GM12878 (cell line): ENCODE measurements around the gene ENPP1. TPM values are rescaled to one million over a fixed set of nuclear protein-coding genes. Genes with fewer than 3 reads are reported as not detected.

ENCODE experiments used
- ATAC-seq: fragments of 200-7000 bp; cut with Tn5 transposase; 3 replicates; pipeline ENCODE4 v1.9.1; 2020; ENCODE audit warnings: mild to moderate bottlenecking, moderate library complexity
- BruUV-seq: library from RNA; stranded (reverse); fragments of 400-500 nt; replicated peaks from 2 replicates; lab custom pipeline; 2021; lab: Mats Ljungman, UMichigan
- CTCF ChIA-PET: fragments of 300-600 bp; sonication (Branson Sonifier 250); formaldehyde crosslinking; extraction: SDS; loops from one replicate; lab custom pipeline; 2021; ENCODE audit warnings: inconsistent platforms; lab: Yijun Ruan, JAX
- POLR2A ChIA-PET: fragments of 350-600 bp; formaldehyde crosslinking; extraction: SDS; loops from one replicate; lab custom pipeline; 2021; ENCODE audit warnings: inconsistent platforms; lab: Charles Lee
- RAD21 ChIA-PET: fragments of 300-600 bp; sonication (Branson Sonifier 250); formaldehyde crosslinking; loops from one replicate; lab custom pipeline; 2023; ENCODE audit warnings: antibody characterized with exemption; ENCODE audit not compliant: unreplicated experiment; lab: Charles Lee
- SMC1A ChIA-PET: fragments of 300-600 bp; sonication (Branson Sonifier 250); formaldehyde crosslinking; loops from one replicate; lab custom pipeline; 2023; ENCODE audit not compliant: unreplicated experiment, uncharacterized antibody; lab: Charles Lee
- DNase-seq: peaks from one replicate; pipeline ENCODE4 v3.0.0-alpha.2; 2011; ENCODE audit warnings: low read depth, low spot score
- FAIRE-seq: peaks from 3 replicates; lab custom pipeline; 2011; peaks lifted over from hg19 to GRCh38; lab: Jason Lieb, UNC
- H2AFZ ChIP-seq: 2 replicates; pipeline ENCODE4 v1.6.0; 2011; ENCODE audit warnings: low read depth, low read length, control low read depth; ENCODE audit not compliant: control insufficient read depth
- H3K27ac ChIP-seq: 2 replicates; pipeline ENCODE4 v1.5.1; 2011; ENCODE audit warnings: control low read depth; ENCODE audit not compliant: control insufficient read depth, insufficient read depth
- H3K27me3 ChIP-seq, 2 experiments: replicated peaks in 1 of 2; 2 replicates each; pipeline versions ENCODE4 v1.6.0 to v1.6.1; 2011; ENCODE audit warnings: low read length in 1 of 2; ENCODE audit not compliant: control insufficient read depth in 2 of 2, insufficient read depth in 2 of 2
- H3K36me3 ChIP-seq, 2 experiments: 2 replicates each; pipeline ENCODE4 v1.5.1; 2011; ENCODE audit warnings: low read length in 1 of 2; ENCODE audit not compliant: control insufficient read depth in 2 of 2, insufficient read depth in 2 of 2
- H3K4me1 ChIP-seq: 2 replicates; pipeline ENCODE4 v1.6.1; 2011; ENCODE audit warnings: mild to moderate bottlenecking, low read length, moderate library complexity, mixed read lengths; ENCODE audit not compliant: control insufficient read depth, insufficient read depth
- H3K4me2 ChIP-seq: 2 replicates; pipeline ENCODE4 v1.6.0; 2011; ENCODE audit warnings: control low read depth; ENCODE audit not compliant: control insufficient read depth, insufficient read depth
- H3K4me3 ChIP-seq: fragments of 200-600 bp; sonication (generic); 2 replicates; pipeline ENCODE4 v1.5.1; 2016
- H3K79me2 ChIP-seq: 2 replicates; pipeline ENCODE4 v1.6.0; 2011; ENCODE audit warnings: low read length; ENCODE audit not compliant: control insufficient read depth, insufficient read depth
- H3K9ac ChIP-seq: 2 replicates; pipeline ENCODE4 v1.8.0; 2011; ENCODE audit warnings: low read length, control low read depth, mixed read lengths; ENCODE audit not compliant: control insufficient read depth, insufficient read depth
- H3K9me3 ChIP-seq: replicated peaks from 3 replicates; pipeline ENCODE4 v1.5.1; 2011; ENCODE audit warnings: mild to moderate bottlenecking, low read length; ENCODE audit not compliant: control insufficient read depth, insufficient read depth
- H4K20me1 ChIP-seq: 2 replicates; pipeline ENCODE4 v1.6.0; 2011; ENCODE audit not compliant: control insufficient read depth, insufficient read depth
- CEBPB ChIP-seq, 2 experiments: fragments of 150-350 bp in 1 of 2; IDR thresholded peaks; 2 replicates each; pipeline ENCODE4 v1.6.1; 2012 to 2014; ENCODE audit warnings: low read depth in 2 of 2, low read length in 2 of 2, borderline replicate concordance in 1 of 2, inconsistent platforms in 1 of 2
- GABPA ChIP-seq: IDR thresholded peaks from 2 replicates; pipeline ENCODE4 v1.6.1; 2014; ENCODE audit warnings: antibody characterized with exemption, low read depth, mild to moderate bottlenecking, inconsistent platforms
- HCFC1 ChIP-seq: fragments of 150-350 bp; IDR thresholded peaks from 2 replicates; pipeline ENCODE4 v1.6.1; 2014; ENCODE audit warnings: low read length
- IKZF1 ChIP-seq: fragments of 450-650 bp; conservative IDR thresholded peaks from 2 replicates; pipeline ENCODE4 v1.6.1; 2017; ENCODE audit warnings: antibody characterized with exemption, mild to moderate bottlenecking
- KAT2A ChIP-seq: conservative IDR thresholded peaks from 2 replicates; pipeline ENCODE4 v1.6.1; 2011; ENCODE audit warnings: low read depth, low read length; ENCODE audit not compliant: control insufficient read depth
- MEF2B ChIP-seq: fragments of 450-650 bp; IDR thresholded peaks from 2 replicates; pipeline ENCODE4 v1.6.1; 2018; ENCODE audit warnings: mild to moderate bottlenecking, moderate library complexity; ENCODE audit not compliant: partially characterized antibody, poor library complexity, severe bottlenecking
- MTA2 ChIP-seq: fragments of 450-650 bp; IDR thresholded peaks from 2 replicates; pipeline ENCODE4 v1.6.1; 2016; ENCODE audit warnings: low read depth, mild to moderate bottlenecking, moderate library complexity
- MXI1 ChIP-seq: fragments of 150-350 bp; IDR thresholded peaks from 2 replicates; pipeline ENCODE4 v1.6.1; 2011; ENCODE audit warnings: low read depth, mild to moderate bottlenecking, inconsistent platforms, low read length, improper control_type of control experiment
- NFYB ChIP-seq: IDR thresholded peaks from 2 replicates; pipeline ENCODE4 v1.6.1; 2011; ENCODE audit warnings: low read depth, mild to moderate bottlenecking, low read length, improper control_type of control experiment, moderate library complexity; ENCODE audit not compliant: insufficient read depth
- RAD21 ChIP-seq: IDR thresholded peaks from 2 replicates; pipeline ENCODE4 v1.6.1; 2011; ENCODE audit warnings: mild to moderate bottlenecking, low read depth, low read length, moderate library complexity; ENCODE audit not compliant: insufficient read depth
- RCOR1 ChIP-seq: conservative IDR thresholded peaks from 2 replicates; pipeline ENCODE4 v1.6.1; 2012; ENCODE audit warnings: low read depth, low read length, improper control_type of control experiment
- SMAD1 ChIP-seq: fragments of 450-650 bp; IDR thresholded peaks from 2 replicates; pipeline ENCODE4 v1.6.1; 2018; ENCODE audit warnings: mild to moderate bottlenecking, low read depth; ENCODE audit not compliant: partially characterized antibody
- SPI1 ChIP-seq: IDR thresholded peaks from 2 replicates; pipeline ENCODE4 v1.6.1; 2011; ENCODE audit warnings: low read depth, mild to moderate bottlenecking, low read length, moderate library complexity, borderline replicate concordance; ENCODE audit not compliant: insufficient read depth
- STAT3 ChIP-seq: IDR thresholded peaks from 2 replicates; pipeline ENCODE4 v1.6.1; 2011; ENCODE audit warnings: low read depth, low read length, improper control_type of control experiment
- WRNIP1 ChIP-seq: IDR thresholded peaks from 2 replicates; pipeline ENCODE4 v1.6.1; 2011; ENCODE audit warnings: low read depth, low read length, improper control_type of control experiment, borderline replicate concordance
- ZNF274 ChIP-seq: IDR thresholded peaks from one replicate; pipeline ENCODE4 v1.8.0; 2011; ENCODE audit not compliant: insufficient read length, insufficient read depth
- WGBS: methylation state at CpG from one replicate; pipeline ENCODE4 v1.1.6; 2016; ENCODE audit warnings: low lambda C conversion rate; ENCODE audit not compliant: insufficient replicate concordance, insufficient coverage; ENCODE audit errors: missing lambda C conversion rate; 5-methylcytosine and 5-hydroxymethylcytosine counted together
- in situ Hi-C: fragments of 300-500 bp; cut with MboI; formaldehyde crosslinking; loops from 9 replicates; pipeline ENCODE4 v1.14.3; 2018; ENCODE audit warnings: mixed read lengths
- intact Hi-C: fragments of 100-400 bp; cut with micrococcal nuclease; formaldehyde crosslinking; loops from one replicate; pipeline ENCODE4 v1.14.2; 2022; ENCODE audit not compliant: unreplicated experiment
- polyA plus RNA-seq, 11 experiments: library from polyadenylated mRNA; depleted of rRNA in 4 of 11; unstranded in 6 of 11; stranded (reverse) in 5 of 11; fragments of >200 nt; fragmentation: Nextera tagmentation in 4 of 11; fragmentation: Illumina TruSeq in 1 of 11; extraction: Ambion mirVana in 4 of 11; extraction: Trizol in 1 of 11; gene quantifications; 1 replicate in 1 of 11; 2 replicates in 10 of 11; pipeline versions ENCODE4 v1.2.1 to v1.2.3, GENCODE V29; 2011 to 2016; ENCODE audit warnings: inconsistent platforms in 2 of 11, missing spikeins in 2 of 11, low read depth in 1 of 11
- total RNA-seq, 4 experiments: library from RNA; depleted of rRNA in 3 of 4; stranded (reverse); fragments of >200 nt in 3 of 4; fragmentation: Illumina TruSeq in 1 of 4; extraction: Trizol in 1 of 4; gene quantifications; 2 replicates each; pipeline versions ENCODE4 v1.2.1 to v1.2.3, GENCODE V29; 2013 to 2021
- TF ChIP-seq, protein P1 (sequence below): fragments of 450-650 bp; conservative IDR thresholded peaks from 2 replicates; pipeline ENCODE4 v1.6.1; 2017; ENCODE audit warnings: mild to moderate bottlenecking, moderate library complexity
- TF ChIP-seq, protein P2 (sequence below): fragments of 450-650 bp; IDR thresholded peaks from 2 replicates; pipeline ENCODE4 v1.6.1; 2016; ENCODE audit warnings: mild to moderate bottlenecking

The ENPP1 gene
- total and polyA plus RNA-seq, 10 of the 15 experiments (the other 5 are each of a cell fraction or from before 2014, with no cell fraction given) = 0.03 to 0.05 TPM; not detected in 8

DNA sequence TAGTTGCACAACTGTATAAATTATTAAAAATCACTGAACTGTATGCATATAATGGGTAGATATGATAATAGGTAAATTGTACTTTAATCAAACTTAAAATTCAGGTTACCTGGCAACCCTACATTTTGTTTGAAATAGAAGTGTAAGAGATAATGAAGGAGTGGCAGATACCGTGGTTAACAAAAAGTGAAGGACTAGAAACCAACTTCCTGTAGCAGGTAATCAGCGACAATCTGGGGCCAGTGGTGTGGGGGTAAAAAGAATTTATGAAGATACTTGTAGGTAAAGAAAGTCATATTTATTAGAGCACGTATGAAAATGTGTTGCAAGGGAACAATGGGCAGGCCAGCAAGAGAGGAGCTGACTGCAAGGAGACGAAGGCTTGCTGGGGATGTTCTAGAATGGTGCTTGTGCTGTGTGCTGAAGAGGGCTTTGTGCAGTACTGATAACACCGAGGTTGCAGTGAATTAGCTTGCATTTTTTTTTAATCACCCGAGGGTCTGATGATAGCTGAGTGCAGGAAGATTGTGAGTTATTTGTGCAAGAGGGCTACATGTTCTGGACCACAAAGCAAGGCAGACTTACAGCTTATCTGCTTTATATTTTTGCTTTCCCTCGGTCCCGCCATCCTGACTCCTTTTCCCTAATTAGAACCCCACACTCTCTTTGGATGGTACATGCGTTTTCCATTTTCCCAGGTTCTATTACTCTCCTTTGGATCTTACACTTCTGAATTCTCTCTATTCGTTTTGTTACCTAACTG, 4.6 kb upstream of the ENPP1 start:
- ChIA-PET SMC1A (no interaction called here), CTCF (interaction anchor here (0.6 kb wide), 1 partner anchor 108 kb away, joined by 3 read pairs; no protein-coding TSS in a partner anchor), POLR2A (no interaction called here)

DNA sequence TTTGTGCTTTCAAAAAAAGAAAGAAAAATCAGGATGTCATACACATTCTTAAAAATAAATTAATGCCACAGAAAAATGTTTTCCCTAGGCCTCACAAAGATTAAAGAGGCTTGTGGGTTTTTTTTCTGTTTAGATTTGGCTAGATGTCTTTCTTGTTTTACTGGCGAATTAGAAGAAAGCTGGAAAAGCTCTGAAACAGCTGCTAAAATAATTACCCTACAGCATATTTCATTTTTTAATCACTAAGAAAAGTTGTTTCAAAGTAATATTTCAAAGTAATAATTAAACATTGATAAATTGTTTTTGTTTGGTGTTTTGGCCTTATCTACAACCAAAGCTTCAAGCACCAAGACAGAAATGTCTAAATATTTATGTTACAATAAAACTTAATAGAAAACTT, 3.7 kb upstream of the ENPP1 start:
- no peak overlapping the region for H3K9ac ChIP-seq
- ChIA-PET CTCF (no interaction called here), POLR2A (no interaction called here), RAD21 (no interaction called here), SMC1A (interaction anchor here (0.7 kb wide), 1 partner anchor 112 kb away, joined by 4 read pairs; no protein-coding TSS in a partner anchor)
- in situ Hi-C loops = no loop called here
- peaks cover 0 to 8% of the 10 kb centered on the region in 2 experiments; a peak in 2 of 4 replicates for H3K27me3 ChIP-seq
- no peak for DNase-seq
- H3K27ac ChIP-seq = no peak overlapping the region
- H3K79me2 ChIP-seq = no peaks in the 10 kb centered on the region
- no peak for FAIRE-seq
- no peaks in the 10 kb centered on the region for H3K9me3 ChIP-seq
- intact Hi-C loops = no loop called here
- no peaks in the 10 kb centered on the region for H3K36me3 ChIP-seq
- no peaks in the 10 kb centered on the region for H3K4me1 ChIP-seq
- no peak for ATAC-seq
- BruUV-seq = no TSS peak
- 0% methylated on average over 1 of the region's 1 CpG for WGBS
- no peak overlapping the region for H3K4me3 ChIP-seq
- H4K20me1 ChIP-seq = no peaks in the 10 kb centered on the region
- no peak overlapping the region for H2AFZ ChIP-seq
- no peak overlapping the region for H3K4me2 ChIP-seq
- TF ChIP-seq RCOR1 (no peak), MEF2B (no peak), STAT3 (no peak), NFYB (no peak), IKZF1 (no peak), ZNF274 (no peak), HCFC1 (no peak), SMAD1 (no peak)
- TF ChIP-seq, protein P1, sequence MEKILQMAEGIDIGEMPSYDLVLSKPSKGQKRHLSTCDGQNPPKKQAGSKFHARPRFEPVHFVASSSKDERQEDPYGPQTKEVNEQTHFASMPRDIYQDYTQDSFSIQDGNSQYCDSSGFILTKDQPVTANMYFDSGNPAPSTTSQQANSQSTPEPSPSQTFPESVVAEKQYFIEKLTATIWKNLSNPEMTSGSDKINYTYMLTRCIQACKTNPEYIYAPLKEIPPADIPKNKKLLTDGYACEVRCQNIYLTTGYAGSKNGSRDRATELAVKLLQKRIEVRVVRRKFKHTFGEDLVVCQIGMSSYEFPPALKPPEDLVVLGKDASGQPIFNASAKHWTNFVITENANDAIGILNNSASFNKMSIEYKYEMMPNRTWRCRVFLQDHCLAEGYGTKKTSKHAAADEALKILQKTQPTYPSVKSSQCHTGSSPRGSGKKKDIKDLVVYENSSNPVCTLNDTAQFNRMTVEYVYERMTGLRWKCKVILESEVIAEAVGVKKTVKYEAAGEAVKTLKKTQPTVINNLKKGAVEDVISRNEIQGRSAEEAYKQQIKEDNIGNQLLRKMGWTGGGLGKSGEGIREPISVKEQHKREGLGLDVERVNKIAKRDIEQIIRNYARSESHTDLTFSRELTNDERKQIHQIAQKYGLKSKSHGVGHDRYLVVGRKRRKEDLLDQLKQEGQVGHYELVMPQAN = no peak
- TF ChIP-seq, protein P2, sequence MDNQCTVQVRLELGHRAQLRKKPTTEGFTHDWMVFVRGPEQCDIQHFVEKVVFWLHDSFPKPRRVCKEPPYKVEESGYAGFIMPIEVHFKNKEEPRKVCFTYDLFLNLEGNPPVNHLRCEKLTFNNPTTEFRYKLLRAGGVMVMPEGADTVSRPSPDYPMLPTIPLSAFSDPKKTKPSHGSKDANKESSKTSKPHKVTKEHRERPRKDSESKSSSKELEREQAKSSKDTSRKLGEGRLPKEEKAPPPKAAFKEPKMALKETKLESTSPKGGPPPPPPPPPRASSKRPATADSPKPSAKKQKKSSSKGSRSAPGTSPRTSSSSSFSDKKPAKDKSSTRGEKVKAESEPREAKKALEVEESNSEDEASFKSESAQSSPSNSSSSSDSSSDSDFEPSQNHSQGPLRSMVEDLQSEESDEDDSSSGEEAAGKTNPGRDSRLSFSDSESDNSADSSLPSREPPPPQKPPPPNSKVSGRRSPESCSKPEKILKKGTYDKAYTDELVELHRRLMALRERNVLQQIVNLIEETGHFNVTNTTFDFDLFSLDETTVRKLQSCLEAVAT = no peak

More for the DNA sequence above, 4.6 kb upstream of the ENPP1 start:
- BruUV-seq = no TSS peak
- RAD21 ChIA-PET = no interaction called here
- Histone ChIP-seq H3K27me3 (peaks cover 0 to 6% of the 10 kb centered on the region in 2 experiments; a peak in 2 of 4 replicates), H4K20me1 (no peaks in the 10 kb centered on the region), H3K9ac (no peak overlapping the region), H3K4me2 (no peak overlapping the region), H3K4me3 (no peak overlapping the region), H3K36me3 (no peaks in the 10 kb centered on the region), H3K27ac (no peak overlapping the region), H2AFZ (no peak overlapping the region), H3K4me1 (no peaks in the 10 kb centered on the region), H3K9me3 (no peaks in the 10 kb centered on the region), H3K79me2 (no peaks in the 10 kb centered on the region)
- intact Hi-C loops = no loop called here
- WGBS = 22% methylated on average over 9 of the region's 10 CpGs
- in situ Hi-C loops = no loop called here
- ATAC-seq = no peak
- DNase-seq = no peak
- no peak for FAIRE-seq
- no peak for TF ChIP-seq NFYB
- TF ChIP-seq SPI1 = no peak
- no peak for TF ChIP-seq MTA2
- TF ChIP-seq MXI1 = no peak
- no peak for TF ChIP-seq CEBPB (IDR thresholded peaks at IDR 0.05; ENCODE audit: borderline replicate concordance in 1 of 2, low read depth in 2 of 2, low read length in 2 of 2)
- no peak for TF ChIP-seq GABPA
- TF ChIP-seq RAD21 = no peak
- no peak for TF ChIP-seq WRNIP1
- no peak for TF ChIP-seq KAT2A
